NCI-H2196 (cell line): ENCODE results near the gene PTTG1.
"Not testable (repeated sequence)": the region's sequence is repeated elsewhere in the genome, so short reads cannot be mapped to it uniquely, and the experiment has no call there.

Experiments
- DNase-seq: peaks from one replicate; lab custom pipeline; 2025; ENCODE audit not compliant: unreplicated experiment; lab: John Stamatoyannopoulos, UW

PTTG1 gene

DNA sequence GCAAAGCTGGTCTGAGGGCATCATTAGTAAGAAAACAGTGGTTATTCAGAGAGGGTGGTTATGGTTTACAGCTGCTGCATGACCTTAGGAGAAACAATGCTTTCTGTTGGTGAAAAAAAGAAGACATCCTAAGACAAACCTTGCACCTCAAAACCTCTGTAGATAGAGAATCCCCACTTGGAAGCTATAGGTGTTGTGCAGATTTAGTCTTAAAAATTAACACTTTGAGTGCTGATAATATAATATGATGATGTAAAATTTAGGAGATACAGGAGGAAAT, 1.4 kb upstream of the PTTG1 start:
- DNase-seq, result no peak

DNA sequence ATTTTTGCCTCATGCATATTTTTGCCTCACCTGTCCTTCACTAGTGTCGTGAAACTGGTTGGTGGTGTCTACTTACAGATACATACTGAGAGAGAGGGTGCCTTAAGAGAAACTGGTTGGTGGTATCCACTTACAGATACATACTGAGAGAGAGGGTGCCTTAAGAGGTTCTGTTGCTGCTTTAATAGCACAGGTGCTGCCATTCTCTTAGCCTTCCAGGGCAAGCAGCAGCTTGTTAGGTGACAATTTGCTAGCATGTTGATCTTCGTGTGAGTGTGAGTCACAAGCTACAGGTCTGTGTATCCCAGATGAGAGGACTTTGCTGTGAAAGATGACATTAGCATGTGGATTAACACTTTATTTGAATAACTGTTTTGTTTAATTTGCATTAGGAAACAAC, 1.4 kb downstream of the PTTG1 start:
- DNase-seq, result peak; percentile 13

DNA sequence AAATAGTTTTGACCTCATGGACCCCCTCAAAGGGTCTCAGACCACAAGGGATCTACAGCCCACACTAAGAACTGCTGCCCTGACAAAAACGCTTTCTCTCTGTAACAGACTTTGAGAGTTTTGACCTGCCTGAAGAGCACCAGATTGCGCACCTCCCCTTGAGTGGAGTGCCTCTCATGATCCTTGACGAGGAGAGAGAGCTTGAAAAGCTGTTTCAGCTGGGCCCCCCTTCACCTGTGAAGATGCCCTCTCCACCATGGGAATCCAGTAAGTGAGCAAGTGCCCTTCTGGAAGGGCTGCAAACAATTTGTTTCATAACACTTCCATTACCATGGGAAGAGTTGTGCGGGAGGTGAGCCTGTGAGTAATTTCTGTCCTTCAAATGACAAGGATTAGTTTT, 6.0 kb downstream of the PTTG1 start:
- DNase-seq, result no peak

DNA sequence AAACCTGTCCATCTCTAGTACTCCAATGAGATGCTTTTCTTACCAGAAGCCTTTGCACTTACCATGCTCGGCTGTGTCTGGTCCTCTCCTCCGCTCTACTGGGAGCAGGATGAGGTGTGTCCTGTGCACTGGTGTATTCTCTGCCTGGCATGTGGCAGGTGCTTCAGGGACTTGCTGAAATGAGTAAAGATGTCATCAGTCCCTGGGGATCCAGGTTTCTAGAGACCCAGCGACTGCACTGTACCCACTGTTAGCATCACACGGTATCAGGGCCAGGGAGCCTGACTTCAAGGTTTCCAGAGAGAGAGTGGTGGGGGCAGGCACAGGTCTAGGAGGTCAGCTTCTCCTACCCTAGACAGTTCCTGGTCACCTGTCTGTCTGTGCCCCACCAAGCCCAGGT, 10.5 kb downstream of the PTTG1 start:
- no peak for DNase-seq

DNA sequence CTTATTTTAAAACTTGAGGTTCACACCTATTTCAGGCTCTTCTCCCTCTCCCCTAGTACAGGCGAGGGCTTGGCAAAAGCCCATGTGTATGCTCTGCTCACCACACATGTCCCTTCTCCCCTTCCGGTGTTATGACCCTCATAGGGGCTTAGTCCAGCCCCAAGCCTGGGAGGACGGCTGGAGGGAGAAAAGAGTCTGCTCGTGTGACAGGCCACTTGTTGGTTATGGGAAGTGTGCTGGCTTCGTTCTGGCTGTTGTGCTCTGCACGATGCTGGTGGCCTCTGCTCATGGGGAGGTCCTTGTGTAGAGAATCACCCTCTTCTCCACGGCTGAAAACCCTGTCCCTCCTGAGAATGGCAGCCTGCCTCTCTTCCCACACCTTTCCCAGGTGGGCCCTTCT, 11.1 kb downstream of the PTTG1 start:
- no peak for DNase-seq

DNA sequence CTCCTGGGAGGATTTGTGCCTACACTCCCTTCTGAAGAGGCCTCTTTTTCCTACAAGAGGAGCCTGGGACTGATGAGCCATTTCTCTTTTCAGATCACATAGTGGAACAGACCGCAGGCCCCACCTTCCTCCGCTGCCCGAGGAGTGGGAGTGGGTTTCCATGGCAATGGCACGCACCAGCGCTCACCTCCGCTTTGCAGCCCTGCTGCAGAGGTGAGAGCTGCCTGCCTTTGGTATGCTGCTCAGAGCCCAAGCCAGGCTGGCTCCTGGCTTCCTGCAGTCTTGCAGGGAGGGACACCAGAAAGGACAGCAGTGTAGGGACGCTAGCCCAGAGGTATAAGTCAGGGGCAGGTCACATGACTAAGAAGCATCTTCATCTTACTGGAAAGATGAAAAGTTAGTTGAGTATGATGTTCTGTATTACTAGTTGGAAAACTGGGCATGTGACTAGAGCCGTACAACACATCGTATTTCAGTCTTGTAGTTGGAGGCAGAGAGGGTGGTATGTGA, 12.4 kb downstream of the PTTG1 start:
- no peak for DNase-seq

DNA sequence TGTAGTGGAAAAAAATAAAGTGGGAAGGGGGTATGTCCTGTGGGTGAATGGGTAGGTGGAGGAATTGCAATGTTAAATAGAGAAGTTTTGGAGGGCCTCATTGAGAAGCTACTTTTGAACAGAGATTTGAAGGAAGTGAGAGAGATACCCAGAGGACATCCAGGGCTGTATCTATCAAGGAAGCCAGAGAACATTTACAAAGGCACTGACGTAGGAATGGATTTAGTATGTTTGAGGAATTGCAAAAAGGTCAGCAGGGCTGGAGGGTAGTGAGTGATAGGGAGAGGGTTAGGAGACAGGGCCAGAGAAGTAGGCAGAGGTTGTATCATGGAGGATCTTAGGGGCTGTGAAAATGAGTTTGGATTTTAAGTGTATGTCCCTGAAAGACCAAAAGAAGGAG, 13.9 kb downstream of the PTTG1 start:
- no peak for DNase-seq

DNA sequence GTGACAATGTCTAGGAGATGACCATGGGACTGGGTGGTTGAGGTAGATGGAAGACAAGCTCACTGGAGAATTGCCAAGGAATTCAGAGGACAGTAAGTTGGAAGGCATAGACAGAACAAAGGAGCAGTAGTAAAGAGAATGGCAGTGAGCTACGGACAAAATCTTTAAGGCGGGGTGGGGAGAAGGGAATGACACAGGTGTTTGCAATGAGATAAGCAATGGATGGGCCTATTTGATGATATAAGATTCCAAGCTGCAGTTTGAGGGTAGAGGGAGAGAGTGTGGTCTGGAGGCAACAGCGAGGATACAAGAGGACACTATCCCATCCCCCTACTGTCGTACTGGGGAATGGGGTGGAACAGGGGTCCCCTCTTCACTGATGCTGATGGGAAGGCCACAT, 14.4 kb downstream of the PTTG1 start:
- DNase-seq, result no peak

DNA sequence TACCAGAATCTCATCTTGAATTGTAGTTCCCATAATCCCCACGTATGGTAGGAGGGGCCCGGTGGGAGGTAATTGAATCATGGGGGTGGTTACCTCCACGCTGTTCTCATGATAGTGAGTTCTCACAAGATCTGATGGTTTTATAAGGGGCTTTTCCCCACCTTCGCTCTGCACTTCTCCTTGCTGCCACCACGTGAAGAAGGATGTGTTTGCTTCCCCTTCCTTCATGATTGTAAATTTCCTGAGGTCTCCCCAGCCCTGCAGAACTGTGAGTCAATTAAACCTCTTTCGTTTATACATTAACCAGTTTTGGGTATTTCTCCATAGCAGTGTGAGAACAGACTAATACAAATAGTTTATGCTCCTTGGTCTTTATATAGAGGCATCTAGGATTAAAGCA, 15.0 kb downstream of the PTTG1 start:
- DNase-seq, result not testable (repeated sequence)

DNA sequence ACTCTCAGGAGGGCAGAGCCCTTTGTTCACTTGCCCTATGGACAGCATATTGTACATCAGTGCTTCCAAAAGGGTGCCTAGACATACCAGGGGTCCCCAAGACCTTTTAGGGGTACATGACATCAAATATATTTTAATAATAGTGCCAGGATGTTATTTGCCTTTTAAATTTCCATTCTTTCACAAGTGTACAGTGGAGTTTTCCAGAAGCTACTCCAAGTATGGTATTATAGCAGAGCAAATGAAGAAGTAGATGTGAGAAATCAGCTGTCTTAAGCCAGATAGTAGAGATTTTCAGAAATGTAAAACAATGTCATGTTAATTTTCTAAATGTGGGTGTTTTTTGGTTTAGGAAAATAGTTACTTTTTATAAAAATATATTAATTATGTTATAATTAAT, 15.6 kb downstream of the PTTG1 start:
- DNase-seq, result no peak

DNA sequence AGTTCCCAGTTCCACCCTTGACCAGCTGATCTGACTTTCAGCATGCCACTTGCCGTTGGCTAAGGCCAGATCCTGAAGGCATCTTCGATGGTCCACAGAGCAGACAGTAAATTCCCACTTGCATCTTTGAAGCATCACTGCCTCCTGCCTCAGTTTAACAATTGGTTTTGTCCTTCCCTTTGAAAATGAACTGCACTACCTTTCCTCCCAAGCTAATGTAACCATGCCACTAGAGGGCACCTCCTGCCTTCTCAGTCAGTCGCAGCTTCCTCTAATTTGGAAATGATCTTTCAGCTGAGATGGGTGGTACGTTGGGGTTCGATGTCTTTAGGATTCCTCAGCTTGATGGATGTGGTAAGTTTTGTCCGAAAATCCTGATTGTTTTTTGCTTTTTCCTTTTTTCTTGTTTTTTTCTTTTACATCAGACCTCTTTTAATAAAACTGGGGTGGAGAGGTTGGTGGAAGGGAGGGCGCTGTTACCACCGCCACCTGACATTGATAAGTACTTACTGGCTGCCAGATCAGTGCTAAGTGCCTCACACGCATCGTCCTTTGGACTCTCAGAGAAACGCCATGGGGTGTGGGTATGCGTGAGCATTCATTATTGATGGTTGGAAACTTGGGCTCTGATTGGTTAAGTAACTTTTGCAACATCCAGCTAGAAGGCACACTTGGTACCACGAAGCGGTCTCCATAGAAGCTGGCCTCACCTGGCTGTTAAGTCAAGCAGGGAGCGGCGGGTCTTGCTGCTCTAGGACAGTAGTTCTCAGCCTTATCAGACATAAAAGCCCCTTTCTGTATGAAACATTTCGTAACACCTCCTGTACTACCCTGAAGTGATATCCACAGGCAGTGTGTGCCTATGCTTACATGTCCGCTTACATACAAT, 16.9 kb downstream of the PTTG1 start:
- peak; percentile 50 for DNase-seq

DNA sequence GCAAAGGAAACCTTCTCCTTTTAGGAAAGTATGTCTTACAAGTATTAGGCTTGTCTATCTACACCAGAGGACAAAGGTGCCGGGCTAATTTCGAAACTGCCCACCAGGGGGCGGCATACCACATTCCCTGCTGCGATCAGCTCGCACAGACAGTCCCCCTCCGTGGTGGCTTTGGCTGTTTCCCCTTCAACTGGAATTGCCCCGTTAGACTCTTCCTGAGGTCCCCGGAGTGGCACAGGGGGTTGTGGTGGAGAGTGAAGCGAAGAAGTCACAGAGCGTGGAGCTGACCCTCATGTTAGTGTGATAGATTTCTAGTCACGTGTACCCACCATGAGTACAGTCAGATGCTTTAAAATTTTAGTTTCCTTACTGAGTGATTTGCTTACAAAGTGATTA, 17.5 kb downstream of the PTTG1 start:
- peak; percentile 73 for DNase-seq

DNA sequence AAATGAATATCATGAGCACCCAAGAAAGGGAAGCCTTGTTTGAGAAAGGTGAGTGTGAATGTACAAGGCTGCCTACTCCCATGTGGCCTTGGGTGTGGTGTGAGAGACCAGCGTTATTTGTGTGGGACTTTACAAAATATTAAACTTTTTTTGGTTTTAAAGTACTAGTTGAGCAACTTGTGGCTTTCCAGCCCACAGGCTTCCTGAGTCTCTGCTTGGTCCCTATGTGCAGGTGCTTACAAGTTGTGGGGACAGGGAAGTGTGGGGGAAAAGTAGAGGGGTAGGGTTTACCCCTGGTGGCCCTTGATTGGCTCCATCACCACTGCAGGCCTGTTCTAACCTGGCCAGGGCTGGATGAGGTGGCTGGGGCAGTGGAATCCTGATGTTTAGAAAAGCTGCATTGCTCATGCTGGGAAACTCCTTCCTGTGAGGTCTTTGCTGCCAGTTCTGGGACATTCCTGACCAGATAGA, 19.7 kb downstream of the PTTG1 start:
- DNase-seq, result no peak

DNA sequence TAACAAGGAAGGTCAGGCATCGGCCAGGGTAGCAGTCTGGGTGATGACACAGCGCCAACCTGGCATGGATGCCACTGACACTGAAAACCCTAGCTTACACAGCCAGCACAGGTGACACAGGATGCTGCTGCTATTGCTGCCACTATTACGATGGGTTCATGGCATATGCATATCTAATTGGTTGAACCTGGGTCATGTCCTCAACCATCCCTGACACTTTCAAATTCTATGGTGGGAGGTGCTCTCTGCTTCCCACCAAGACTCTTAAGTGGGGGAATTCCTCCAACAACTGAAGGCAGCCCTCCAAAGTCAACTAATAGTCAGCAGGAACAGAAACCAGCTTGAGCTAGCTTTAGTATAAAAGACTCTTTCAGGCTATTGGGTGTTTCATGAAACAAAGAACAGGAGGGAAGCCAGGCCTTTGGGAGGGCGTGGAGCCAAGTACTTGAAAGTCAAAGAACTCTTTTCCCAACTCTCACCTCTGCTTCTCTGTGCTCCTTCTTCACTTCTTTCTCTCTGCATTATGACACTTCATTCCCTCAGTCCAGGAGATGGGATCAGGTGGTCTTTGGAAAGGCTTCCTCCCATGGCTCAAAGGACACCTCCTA, 21.3 kb downstream of the PTTG1 start:
- DNase-seq, result no peak

DNA sequence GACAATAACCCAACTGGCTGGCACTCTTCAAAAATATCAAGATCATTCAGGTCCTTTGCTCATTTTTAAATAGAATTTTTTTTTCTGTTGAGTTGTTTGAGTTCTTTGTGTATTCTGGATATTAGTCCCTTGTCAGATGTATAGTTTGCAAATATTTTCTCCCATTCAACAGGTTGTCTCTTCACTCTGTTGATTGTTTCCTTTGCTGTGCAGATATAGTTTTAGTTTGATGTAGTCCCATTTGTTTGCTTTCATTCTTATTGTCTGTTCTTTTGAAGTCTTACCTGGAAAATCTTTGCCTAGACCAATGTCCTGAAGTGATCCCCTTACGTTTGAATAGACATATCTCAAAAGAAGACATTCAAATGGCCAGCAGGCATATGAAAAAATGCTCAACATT, 22.8 kb downstream of the PTTG1 start:
- DNase-seq, result no peak

DNA sequence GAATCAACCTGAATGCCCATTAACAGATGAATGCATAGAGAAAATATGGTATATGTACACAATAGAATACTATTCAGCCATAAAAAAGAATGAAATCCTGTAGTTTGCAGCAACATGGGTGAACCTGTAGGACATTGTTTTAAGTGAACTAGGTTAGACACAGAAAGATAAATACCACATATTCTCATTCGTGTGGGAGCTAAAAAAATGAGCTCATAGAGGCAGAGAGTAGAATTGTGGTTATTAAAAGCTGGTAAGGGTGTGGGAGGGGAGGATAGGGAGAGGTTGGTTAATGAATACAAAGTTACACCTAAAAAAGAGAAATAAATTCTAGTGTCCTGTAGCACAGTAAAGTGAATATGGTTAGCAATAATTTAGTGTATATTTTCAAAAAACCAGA, 23.5 kb downstream of the PTTG1 start:
- DNase-seq, result no peak

DNA sequence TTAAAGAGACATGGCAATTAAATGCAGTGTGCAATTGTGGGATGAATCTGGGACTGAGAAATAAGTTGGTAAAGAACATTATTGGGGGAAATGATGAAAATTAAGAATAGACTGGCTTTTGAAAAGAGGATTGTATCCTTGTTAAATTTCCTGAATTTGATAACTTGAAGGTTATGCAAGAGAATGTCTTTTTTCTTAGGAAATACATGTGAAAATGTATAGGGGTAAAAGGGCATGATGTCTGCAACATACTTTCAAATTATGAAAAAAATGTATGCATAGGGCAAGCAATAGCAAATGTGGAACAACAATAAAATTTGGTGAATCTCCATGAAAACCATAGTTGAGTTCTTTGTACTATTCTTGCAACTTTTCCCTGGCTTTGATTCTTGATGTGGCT, 24.1 kb downstream of the PTTG1 start:
- DNase-seq, result no peak

DNA sequence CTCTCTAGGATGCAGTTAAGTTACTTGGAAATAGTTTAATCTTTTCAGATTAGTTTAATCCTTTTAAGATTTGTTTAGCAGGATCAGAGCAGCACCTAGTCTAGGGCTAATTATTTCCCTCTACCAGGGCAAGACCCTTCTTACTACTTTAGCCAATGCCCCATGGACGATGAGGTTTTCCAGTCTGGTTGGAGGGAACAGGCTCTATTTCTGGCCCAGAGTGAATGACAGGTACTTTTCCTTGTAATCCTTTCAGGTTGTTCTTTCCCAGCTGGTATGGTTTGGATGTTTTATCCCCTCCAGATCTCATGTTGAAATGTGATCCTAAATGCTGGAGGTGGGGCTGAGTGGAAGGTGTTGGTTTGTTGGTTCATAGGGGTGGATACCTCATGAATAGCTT, 27.2 kb downstream of the PTTG1 start:
- no peak for DNase-seq

DNA sequence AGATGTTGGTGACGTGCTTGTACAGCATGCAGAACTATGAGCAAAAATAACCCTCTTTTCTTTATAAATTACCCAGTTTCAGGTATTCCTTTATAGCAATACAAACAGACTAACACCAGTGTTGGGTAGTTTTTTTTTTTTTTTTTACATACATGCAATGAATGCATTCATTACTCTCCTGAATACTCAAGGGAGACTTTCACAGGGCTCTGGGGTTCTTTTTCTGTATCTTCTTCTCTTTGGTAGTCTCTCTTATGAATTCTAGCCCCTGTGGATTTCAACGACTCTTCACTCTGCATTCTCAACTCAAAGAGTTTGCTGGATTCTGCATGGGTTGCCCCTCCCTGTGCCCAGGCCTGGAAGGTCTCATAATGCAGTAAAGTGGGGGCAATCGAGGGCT, 27.8 kb downstream of the PTTG1 start:
- no peak for DNase-seq

DNA sequence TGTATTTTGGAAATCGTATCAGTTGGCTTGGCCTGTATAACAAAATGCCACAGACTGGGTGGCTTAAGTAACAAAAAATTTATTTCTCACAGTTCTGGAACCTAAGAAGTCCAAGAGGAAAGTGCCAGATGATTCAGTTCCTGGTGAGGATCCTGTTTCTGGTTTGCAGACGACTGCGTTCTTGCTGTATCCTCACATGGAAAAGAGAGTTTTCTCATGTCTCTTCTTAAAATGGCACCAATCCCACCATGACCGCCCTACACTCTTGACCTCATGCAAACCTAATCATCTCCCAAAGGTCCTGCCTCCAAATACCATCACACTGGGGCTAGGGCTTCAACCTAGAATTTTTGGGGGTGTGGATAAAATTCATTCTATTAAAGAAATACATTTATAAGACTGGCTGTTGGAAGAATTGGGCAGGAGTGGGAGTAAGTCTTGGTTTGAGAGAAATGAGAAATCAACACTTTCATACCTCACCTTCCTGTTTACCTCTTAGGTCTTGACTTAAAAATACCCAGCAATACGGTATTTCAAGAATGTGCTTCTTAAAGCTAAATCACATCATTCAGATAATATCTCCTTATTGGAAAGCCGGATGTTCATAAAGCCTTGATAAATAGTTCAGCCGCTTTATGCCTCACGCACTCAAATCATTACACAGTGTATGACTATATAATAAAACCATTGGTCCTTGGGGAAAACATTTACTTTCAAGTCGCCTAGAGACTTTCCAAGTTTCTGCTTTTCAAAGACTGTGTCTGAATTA, 28.7 kb downstream of the PTTG1 start:
- DNase-seq, result no peak

DNA sequence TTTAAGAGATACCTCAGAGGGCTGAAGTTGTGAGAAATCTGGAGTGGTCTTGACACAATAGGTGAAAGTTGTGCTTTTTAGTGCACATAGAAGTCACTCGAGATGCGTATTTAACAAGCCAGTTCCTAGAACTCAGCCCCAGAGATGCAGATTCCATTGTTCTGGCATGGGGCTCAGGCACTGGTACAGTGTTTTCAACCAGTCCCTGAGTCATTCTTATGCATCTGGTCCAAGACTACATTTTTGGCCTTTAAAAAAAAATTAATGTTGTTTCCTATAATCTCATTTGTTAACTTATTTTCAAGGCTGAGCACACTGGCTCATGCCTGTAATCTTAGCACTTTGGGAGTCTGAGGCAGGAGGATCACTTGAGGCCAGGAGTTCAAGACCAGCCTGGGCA, 29.6 kb downstream of the PTTG1 start:
- DNase-seq, result no peak

DNA sequence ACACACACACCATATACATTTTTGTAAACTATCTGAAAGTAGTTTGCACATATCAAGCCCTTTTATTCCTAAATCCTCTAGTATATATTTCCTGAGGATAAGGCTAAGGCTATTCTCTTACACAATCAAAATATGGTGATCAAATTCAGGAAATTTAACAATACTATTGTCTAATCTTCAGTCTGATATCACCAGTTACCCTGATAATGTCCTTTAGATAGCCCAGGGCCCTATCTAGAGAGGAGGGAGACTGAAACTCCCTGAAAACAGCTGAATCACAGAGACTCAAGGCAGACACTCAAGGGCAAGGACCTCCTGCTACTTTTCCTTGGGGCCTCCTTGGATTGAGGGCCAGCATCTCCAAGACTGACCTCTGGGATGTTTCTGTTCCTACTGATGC, 30.4 kb downstream of the PTTG1 start:
- DNase-seq, result no peak
